Activated CD4-positive, alpha-beta memory T cell treated with anti-CD3 and anti-CD28 coated beads for 36 hours (primary cell): Measurements from ENCODE around the gene ZNG1B. TPM values are rescaled to one million over a fixed set of nuclear protein-coding genes. Genes with fewer than 3 reads are reported as not detected.
A peak's percentile ranks its signal among the peaks of the same experiment; 100 is the strongest.
"Not testable (repeated sequence)": the region's sequence is repeated elsewhere in the genome, so short reads cannot be mapped to it uniquely, and the experiment has no call there.

Source experiments
- CTCF ChIA-PET: fragments of 350-600 bp; sonication (Branson Sonifier 250); formaldehyde crosslinking; loops from one replicate; lab custom pipeline; 2021; ENCODE audit warnings: antibody characterized with exemption, inconsistent platforms; lab: Charles Lee
- POLR2A ChIA-PET: fragments of 350-600 bp; sonication (Branson Sonifier 250); formaldehyde crosslinking; loops from one replicate; lab custom pipeline; 2021; ENCODE audit warnings: antibody characterized with exemption; lab: Charles Lee
- DNase-seq: peaks from one replicate; pipeline ENCODE4 v3.0.0-alpha.2; 2020
- H3K27ac Mint-ChIP-seq: one replicate; pipeline ENCODE4 v1.8.0; 2021; ENCODE audit warnings: mixed read lengths
- H3K27me3 Mint-ChIP-seq: one replicate; pipeline ENCODE4 v1.8.0; 2021; ENCODE audit warnings: mixed read lengths
- H3K36me3 Mint-ChIP-seq: one replicate; pipeline ENCODE4 v1.8.0; 2021; ENCODE audit warnings: mixed read lengths
- H3K4me1 Mint-ChIP-seq: one replicate; pipeline ENCODE4 v1.8.0; 2021; ENCODE audit warnings: low read depth, mixed read lengths
- H3K4me3 Mint-ChIP-seq: one replicate; pipeline ENCODE4 v1.8.0; 2021; ENCODE audit warnings: mild to moderate bottlenecking, mixed read lengths
- H3K9me3 Mint-ChIP-seq: one replicate; pipeline ENCODE4 v1.8.0; 2021; ENCODE audit warnings: mixed read lengths
- intact Hi-C: fragments of 100-400 bp; cut with micrococcal nuclease; formaldehyde crosslinking; loops from one replicate; pipeline ENCODE4 v1.15.1; 2023
- total RNA-seq, 2 experiments: library from RNA; stranded (reverse); gene quantifications; one replicate each; pipeline ENCODE4 v1.2.3, GENCODE V29; 2021

ZNG1B gene
- total RNA-seq, 2 experiments from 2014 or later, result 28.0 to 35.3 TPM

- intact Hi-C loops, CTCF ChIA-PET, H3K27ac Mint-ChIP-seq, H3K4me3 Mint-ChIP-seq, DNase-seq, H3K4me1 Mint-ChIP-seq, H3K36me3 Mint-ChIP-seq, H3K9me3 Mint-ChIP-seq, POLR2A ChIA-PET: not testable (repeated sequence)
- peaks cover 13% of the 10 kb centered on the region for H3K27me3 Mint-ChIP-seq
Measured at GRCh38 chr2:113496527-113496926, 59.0 kb downstream of the ZNG1B start.

GRCh38 chr2:113498365-113498764 is 60.9 kb downstream of the ZNG1B start, which contains the start of gene FOXD4L1:
FOXD4L1 (plus strand) TSS chr2:113498665; CDS start chr2:113499257, 592 bp downstream.
- DNase-seq, H3K36me3 Mint-ChIP-seq, H3K9me3 Mint-ChIP-seq, H3K27ac Mint-ChIP-seq, intact Hi-C loops, POLR2A ChIA-PET, CTCF ChIA-PET: not testable (repeated sequence)
- peaks cover 17% of the 10 kb centered on the region for H3K4me1 Mint-ChIP-seq
- peak within 1 kb of the TSS; percentile 35 for H3K4me3 Mint-ChIP-seq
- peaks cover 25% of the 10 kb centered on the region for H3K27me3 Mint-ChIP-seq

- Mint-ChIP-seq H3K27me3 (peaks cover 28% of the 10 kb centered on the region), H3K4me1 (peaks cover 20% of the 10 kb centered on the region), H3K4me3 (peak overlapping the region; percentile 35)
- intact Hi-C loops, POLR2A ChIA-PET, H3K9me3 Mint-ChIP-seq, H3K36me3 Mint-ChIP-seq, CTCF ChIA-PET, H3K27ac Mint-ChIP-seq: not testable (repeated sequence)
- DNase-seq, result peak; percentile 36
Measured at GRCh38 chr2:113499019-113499885, 61.8 kb downstream of the ZNG1B start.

- POLR2A ChIA-PET, H3K36me3 Mint-ChIP-seq, CTCF ChIA-PET, H3K27ac Mint-ChIP-seq, H3K9me3 Mint-ChIP-seq, intact Hi-C loops: not testable (repeated sequence)
- DNase-seq, result peak; percentile 18
- Mint-ChIP-seq H3K4me3 (peak overlapping the region; percentile 4), H3K4me1 (peaks cover 21% of the 10 kb centered on the region), H3K27me3 (peaks cover 30% of the 10 kb centered on the region)
Measured at GRCh38 chr2:113499886-113500722, 62.6 kb downstream of the ZNG1B start.

- DNase-seq, result peak; percentile 38
Measured at GRCh38 chr2:113500723-113501038, 63.2 kb downstream of the ZNG1B start.

GRCh38 chr2:113502216-113503093 is 65.0 kb downstream of the ZNG1B start:
- intact Hi-C loops, DNase-seq, CTCF ChIA-PET, H3K9me3 Mint-ChIP-seq, POLR2A ChIA-PET, H3K36me3 Mint-ChIP-seq: not testable (repeated sequence)
- Mint-ChIP-seq H3K4me3 (peak overlapping the region; percentile 72), H3K27me3 (peaks cover 33% of the 10 kb centered on the region), H3K4me1 (peaks cover 21% of the 10 kb centered on the region), H3K27ac (peak overlapping the region; percentile 38)

More at GRCh38 chr2:113500723-113501038, 63.2 kb downstream of the ZNG1B start:
- intact Hi-C loops, H3K36me3 Mint-ChIP-seq, H3K27ac Mint-ChIP-seq, POLR2A ChIA-PET, H3K9me3 Mint-ChIP-seq, CTCF ChIA-PET: not testable (repeated sequence)
- H3K4me1 Mint-ChIP-seq, result peaks cover 21% of the 10 kb centered on the region
- H3K27me3 Mint-ChIP-seq, result peaks cover 30% of the 10 kb centered on the region
- H3K4me3 Mint-ChIP-seq, result peak overlapping the region; percentile 4

- Mint-ChIP-seq H3K27me3 (peaks cover 34% of the 10 kb centered on the region), H3K4me1 (peaks cover 21% of the 10 kb centered on the region), H3K4me3 (peak overlapping the region; percentile 72), H3K27ac (peak overlapping the region; percentile 38)
- peak; percentile 73 for DNase-seq
- CTCF ChIA-PET, H3K36me3 Mint-ChIP-seq, POLR2A ChIA-PET, intact Hi-C loops, H3K9me3 Mint-ChIP-seq: not testable (repeated sequence)
Measured at GRCh38 chr2:113503094-113504042, 65.9 kb downstream of the ZNG1B start.

GRCh38 chr2:113504081-113504480 is 66.6 kb downstream of the ZNG1B start:
- H3K27me3 Mint-ChIP-seq, result peaks cover 31% of the 10 kb centered on the region
- H3K4me1 Mint-ChIP-seq, result peaks cover 20% of the 10 kb centered on the region
- peak overlapping the region; percentile 49 for H3K4me3 Mint-ChIP-seq
- CTCF ChIA-PET, result interaction anchor here (0.6 kb wide), 1 partner anchor 100 kb away, joined by 3 read pairs; no protein-coding TSS in a partner anchor
- H3K9me3 Mint-ChIP-seq, H3K36me3 Mint-ChIP-seq, POLR2A ChIA-PET, intact Hi-C loops, DNase-seq, H3K27ac Mint-ChIP-seq: not testable (repeated sequence)

- H3K9me3 Mint-ChIP-seq, H3K4me1 Mint-ChIP-seq, H3K27ac Mint-ChIP-seq, POLR2A ChIA-PET, CTCF ChIA-PET, H3K4me3 Mint-ChIP-seq, H3K36me3 Mint-ChIP-seq, intact Hi-C loops: not testable (repeated sequence)
- DNase-seq, result peak; percentile 10
- H3K27me3 Mint-ChIP-seq, result peaks cover 22% of the 10 kb centered on the region
Measured at GRCh38 chr2:113507394-113508140, 70.1 kb downstream of the ZNG1B start.

GRCh38 chr2:113508187-113508586 is 70.7 kb downstream of the ZNG1B start:
- peaks cover 17% of the 10 kb centered on the region for H3K27me3 Mint-ChIP-seq
- H3K4me3 Mint-ChIP-seq, H3K9me3 Mint-ChIP-seq, DNase-seq, H3K27ac Mint-ChIP-seq, H3K36me3 Mint-ChIP-seq, POLR2A ChIA-PET, H3K4me1 Mint-ChIP-seq, intact Hi-C loops, CTCF ChIA-PET: not testable (repeated sequence)
